Esophagus (tissue), 2 donors: Measurements from ENCODE around the gene KLHL6. TPM values are rescaled to one million over a fixed set of nuclear protein-coding genes. Genes with fewer than 3 reads are reported as not detected.
"Not testable (repeated sequence)": the region's sequence is repeated elsewhere in the genome, so short reads cannot be mapped to it uniquely, and the experiment has no call there.

Source experiments
- H3K27ac ChIP-seq, 2 donors: one replicate each; pipeline ENCODE4 v1.5.1; 2013; ENCODE audit warnings: low read depth in 2 of 2, mild to moderate bottlenecking in 2 of 2, inconsistent platforms in 1 of 2, low read length in 1 of 2, moderate library complexity in 1 of 2
- H3K27me3 ChIP-seq, 2 donors: one replicate each; pipeline ENCODE4 v1.6.1; 2013; ENCODE audit warnings: low read length in 2 of 2, control low read depth in 1 of 2, mild to moderate bottlenecking in 1 of 2; ENCODE audit not compliant: insufficient read depth in 2 of 2, control insufficient read depth in 1 of 2
- H3K36me3 ChIP-seq, 2 donors: one replicate each; pipeline ENCODE4 v1.6.1; 2013; ENCODE audit warnings: low read length in 1 of 2; ENCODE audit not compliant: control insufficient read depth in 2 of 2, insufficient read depth in 2 of 2
- H3K4me1 ChIP-seq, 2 donors: one replicate each; pipeline ENCODE4 v1.6.1; 2013; ENCODE audit warnings: low read length in 1 of 2; ENCODE audit not compliant: control insufficient read depth in 2 of 2, insufficient read depth in 2 of 2
- H3K4me3 ChIP-seq, 2 donors: one replicate each; pipeline ENCODE4 v1.5.1; 2013; ENCODE audit warnings: low read length in 2 of 2, mild to moderate bottlenecking in 2 of 2, low read depth in 1 of 2, moderate library complexity in 1 of 2
- H3K9me3 ChIP-seq, 2 donors: one replicate each; pipeline ENCODE4 v1.6.1; 2013; ENCODE audit warnings: mild to moderate bottlenecking in 2 of 2, low read depth in 1 of 2, low read length in 1 of 2, moderate library complexity in 1 of 2; ENCODE audit not compliant: control insufficient read depth in 2 of 2, insufficient read depth in 1 of 2
- WGBS, 2 donors: extraction: QIAGEN DNeasy Blood & Tissue Kit; methylation state at CpG; one replicate each; pipeline ENCODE4 v1.1.7; 2013; 5-methylcytosine and 5-hydroxymethylcytosine counted together
- polyA plus RNA-seq, 2 donors: library from polyadenylated mRNA; stranded (reverse); fragments of 200-250 nt; gene quantifications; one replicate each; pipeline ENCODE4 v1.2.3, GENCODE V29; 2013
- donor health status: healthy with polysubstance abuse.
- donor health status: Bipolar disorder and iron deficiency.

KLHL6 gene
- polyA plus RNA-seq, 2 donors: 0.16 to 0.26 TPM

DNA sequence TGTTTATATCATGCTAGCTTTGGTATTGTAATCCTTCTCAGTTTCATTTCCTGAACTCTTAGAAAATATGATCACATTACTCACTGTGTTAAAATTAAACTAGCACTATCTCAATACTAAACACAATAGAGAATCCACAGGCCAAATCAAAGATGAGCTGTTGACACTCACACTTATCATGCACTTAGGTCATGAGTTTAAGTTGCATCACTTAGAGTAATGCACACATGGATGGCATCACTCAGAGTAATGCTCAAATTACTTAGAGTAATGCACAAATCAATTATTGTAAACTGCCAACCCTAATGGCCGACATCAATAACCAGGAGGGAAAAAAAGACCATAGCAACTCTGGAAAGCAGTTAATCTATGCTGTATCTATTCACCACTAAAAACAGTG is 87.1 kb downstream of the KLHL6 start:
- no peaks in the 10 kb centered on the region for H3K36me3 ChIP-seq
- no peaks in the 10 kb centered on the region for H3K27me3 ChIP-seq
- WGBS, 2 donors: 79 to 80% methylated on average over 1 of the region's 1 CpG
- no peak overlapping the region for H3K4me3 ChIP-seq
- no peaks in the 10 kb centered on the region for H3K9me3 ChIP-seq
- H3K4me1 ChIP-seq: no peaks in the 10 kb centered on the region
- H3K27ac ChIP-seq: no peak overlapping the region

DNA sequence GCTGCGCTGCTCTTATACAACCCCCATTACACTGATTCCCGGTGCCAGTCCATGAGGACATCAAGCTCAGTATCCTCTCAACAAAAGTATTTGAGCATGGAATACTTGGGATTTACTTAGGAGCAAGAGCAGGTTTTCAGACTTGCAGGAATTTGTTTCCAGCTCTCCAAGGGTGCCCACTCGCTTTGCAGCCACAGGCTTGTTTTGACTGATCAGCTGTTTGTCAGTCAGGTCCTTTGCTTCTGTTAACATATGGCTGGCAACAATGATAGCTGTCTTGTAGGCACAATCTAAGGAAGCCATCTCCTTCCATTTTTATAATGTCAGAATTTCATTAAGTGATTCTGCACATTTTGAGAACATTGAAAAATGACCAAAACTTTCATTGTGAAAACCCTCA is 88.9 kb downstream of the KLHL6 start:
- no peak overlapping the region for H3K4me3 ChIP-seq
- no peaks in the 10 kb centered on the region for H3K27me3 ChIP-seq
- no peak overlapping the region for H3K27ac ChIP-seq
- H3K4me1 ChIP-seq: no peaks in the 10 kb centered on the region
- no peaks in the 10 kb centered on the region for H3K9me3 ChIP-seq
- 73 to 84% methylated on average over 3 of the region's 3 CpGs for WGBS, 2 donors
- H3K36me3 ChIP-seq: no peaks in the 10 kb centered on the region

DNA sequence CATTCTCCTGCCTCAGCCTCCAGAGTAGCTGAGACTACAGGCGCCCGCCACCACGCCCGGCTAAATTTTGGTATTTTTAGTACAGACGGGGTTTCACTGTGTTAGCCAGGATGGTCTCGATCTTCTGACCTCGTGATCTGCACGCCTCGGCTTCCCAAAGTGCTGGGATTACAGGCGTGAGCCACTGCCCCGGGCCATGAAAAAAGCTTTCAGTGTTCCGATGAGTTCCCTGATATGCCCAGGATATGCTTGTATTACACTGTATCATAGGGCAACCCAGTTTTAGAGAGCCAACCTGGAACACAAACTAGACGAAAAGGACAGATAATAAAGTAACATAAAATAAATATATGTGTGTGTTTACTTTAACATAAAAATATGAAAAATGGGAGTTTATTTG is 89.8 kb downstream of the KLHL6 start:
- not testable (repeated sequence) for H3K4me3 ChIP-seq, H3K9me3 ChIP-seq, H3K36me3 ChIP-seq, H3K27me3 ChIP-seq, H3K27ac ChIP-seq, H3K4me1 ChIP-seq
- WGBS, 2 donors: 79 to 81% methylated on average over 13 of the region's 13 CpGs

DNA sequence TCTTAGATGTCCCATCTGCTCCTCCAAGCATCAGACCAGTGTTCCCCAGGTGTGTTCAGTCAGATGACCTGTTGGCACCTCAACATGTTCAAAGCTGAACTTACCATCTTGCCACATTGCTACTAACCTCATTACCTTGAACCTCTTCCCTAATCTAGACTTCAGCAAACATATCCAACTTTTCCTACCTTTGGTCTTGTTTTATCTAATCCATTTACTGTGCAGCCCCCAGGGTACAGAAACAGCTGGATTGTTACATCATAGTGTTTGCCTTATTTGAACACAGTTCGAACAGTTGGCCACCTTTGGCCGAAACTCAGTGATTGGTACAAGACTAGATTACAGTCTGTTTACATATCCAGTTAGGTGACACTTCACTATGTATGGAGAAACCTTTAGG is 91.0 kb downstream of the KLHL6 start:
- H3K4me3 ChIP-seq: no peak overlapping the region
- WGBS, 2 donors: 59 to 70% methylated on average over 2 of the region's 2 CpGs
- no peaks in the 10 kb centered on the region for H3K27me3 ChIP-seq
- no peaks in the 10 kb centered on the region for H3K9me3 ChIP-seq
- no peak overlapping the region for H3K27ac ChIP-seq
- no peaks in the 10 kb centered on the region for H3K4me1 ChIP-seq
- no peaks in the 10 kb centered on the region for H3K36me3 ChIP-seq

DNA sequence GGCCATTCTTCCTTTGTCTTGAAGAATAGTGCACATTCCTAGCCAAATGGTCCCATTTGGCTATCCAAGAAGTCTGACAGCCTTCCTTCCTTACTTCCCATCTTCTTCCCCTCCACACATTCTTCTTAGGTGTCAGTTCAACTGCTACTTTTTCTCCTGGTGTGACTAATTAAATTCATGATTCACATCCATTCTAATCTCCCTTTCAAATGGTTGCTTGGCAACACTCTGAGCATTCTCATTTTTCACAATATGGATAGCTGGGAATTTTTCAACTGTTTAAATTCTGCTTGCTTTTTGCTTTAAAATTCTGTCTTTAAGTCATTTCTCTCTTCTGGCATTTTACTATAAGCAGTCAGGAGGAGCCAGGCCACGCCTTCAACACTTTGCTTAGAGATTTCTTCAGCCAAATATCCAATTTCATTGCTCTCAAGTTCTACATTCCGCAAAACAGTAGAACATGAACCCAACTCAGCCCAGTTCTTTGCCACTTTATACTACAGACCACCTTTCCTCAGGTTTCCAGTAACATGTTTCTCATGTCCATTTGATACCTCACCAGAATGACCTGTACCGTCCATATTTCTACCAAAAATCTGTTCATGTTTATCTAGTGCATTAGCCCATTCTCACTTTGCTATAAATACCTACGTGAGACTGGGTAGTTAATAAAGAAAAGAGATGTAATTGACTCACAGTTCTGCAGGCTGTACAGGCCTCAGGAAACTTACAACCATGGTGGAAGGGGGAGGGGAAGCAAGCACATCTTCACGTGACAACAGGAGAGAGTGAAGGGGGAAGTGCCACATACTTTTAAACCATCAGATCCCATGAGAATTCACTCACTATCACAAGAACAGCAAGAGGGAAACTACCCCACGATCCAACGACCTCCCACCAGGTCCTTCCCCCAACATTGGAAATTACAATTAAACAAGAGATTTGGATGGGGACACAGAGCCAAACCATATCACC is 95.1 kb downstream of the KLHL6 start:
- Histone ChIP-seq H3K27me3 (no peaks in the 10 kb centered on the region), H3K4me1 (no peaks in the 10 kb centered on the region), H3K9me3 (no peaks in the 10 kb centered on the region), H3K4me3 (no peak overlapping the region), H3K27ac (no peak overlapping the region), H3K36me3 (no peaks in the 10 kb centered on the region)
- 88 to 89% methylated on average over 7 of the region's 7 CpGs for WGBS, 2 donors

DNA sequence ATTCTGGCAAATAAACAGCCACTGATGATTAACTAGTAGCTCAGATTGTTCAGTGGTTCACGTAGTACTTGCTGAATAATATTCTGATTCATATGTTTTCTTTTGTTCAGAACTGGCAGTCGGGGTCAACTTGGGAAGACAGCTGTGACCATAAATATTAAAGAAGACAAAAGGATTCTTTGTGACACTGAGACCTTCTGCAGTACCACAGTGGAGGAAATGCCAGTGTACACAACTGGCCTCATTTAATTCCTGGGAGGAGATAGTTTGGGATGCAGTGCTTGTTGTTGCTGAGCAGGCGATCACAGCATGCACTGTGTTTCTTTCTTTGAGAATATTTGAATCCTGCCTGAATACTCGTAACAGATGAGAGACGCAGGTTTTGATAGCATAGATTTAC is 100.4 kb downstream of the KLHL6 start:
- Histone ChIP-seq H3K27ac (no peak overlapping the region), H3K27me3 (no peaks in the 10 kb centered on the region), H3K9me3 (no peaks in the 10 kb centered on the region), H3K4me1 (no peaks in the 10 kb centered on the region), H3K4me3 (no peak overlapping the region), H3K36me3 (no peaks in the 10 kb centered on the region)
- 78 to 82% methylated on average over 5 of the region's 5 CpGs for WGBS, 2 donors

DNA sequence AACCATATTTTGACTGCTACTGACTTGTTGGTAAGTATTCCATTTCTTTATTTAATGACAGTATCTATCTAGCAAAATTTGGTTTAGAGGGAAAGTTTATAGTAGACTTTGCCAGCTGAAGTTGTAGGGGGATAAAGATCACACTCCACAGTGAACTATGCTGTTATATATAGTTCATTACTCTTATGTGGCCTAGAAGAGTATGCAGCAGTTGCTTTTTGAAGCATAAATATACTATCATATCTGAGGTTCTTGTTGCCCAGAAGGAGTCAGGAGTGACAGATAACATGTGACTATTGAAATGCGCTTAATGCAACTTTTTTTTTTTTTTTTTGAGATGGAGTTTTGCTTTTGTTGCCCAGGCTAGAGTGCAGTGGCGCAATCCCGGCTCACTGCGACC is 101.4 kb downstream of the KLHL6 start:
- H3K27me3 ChIP-seq: no peaks in the 10 kb centered on the region
- no peaks in the 10 kb centered on the region for H3K36me3 ChIP-seq
- no peaks in the 10 kb centered on the region for H3K9me3 ChIP-seq
- H3K27ac ChIP-seq: no peak overlapping the region
- H3K4me3 ChIP-seq: no peak overlapping the region
- no peaks in the 10 kb centered on the region for H3K4me1 ChIP-seq
- 91 to 93% methylated on average over 4 of the region's 4 CpGs for WGBS, 2 donors

DNA sequence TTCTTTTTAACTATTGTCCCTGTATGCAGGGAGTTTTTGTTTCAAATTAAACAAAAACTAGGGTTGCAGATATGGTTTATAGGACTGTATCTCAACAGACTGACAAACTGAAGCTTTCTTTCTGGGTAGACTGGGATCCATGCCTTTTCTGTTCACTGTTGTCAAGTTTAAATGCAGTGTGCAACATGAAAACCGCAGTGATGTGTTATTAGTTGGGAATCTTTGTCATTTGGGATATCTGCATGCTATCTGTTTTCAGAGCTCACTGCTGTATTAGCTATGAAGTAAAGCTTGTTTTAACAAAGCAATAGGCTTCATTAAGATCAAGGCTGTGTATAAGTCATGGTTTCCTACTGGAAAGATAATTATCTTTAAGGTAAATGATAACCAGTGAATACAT is 105.7 kb downstream of the KLHL6 start:
- H3K27me3 ChIP-seq: no peaks in the 10 kb centered on the region
- H3K27ac ChIP-seq: no peak overlapping the region
- 84 to 85% methylated on average over 1 of the region's 1 CpG for WGBS, 2 donors
- no peaks in the 10 kb centered on the region for H3K36me3 ChIP-seq
- no peak overlapping the region for H3K4me3 ChIP-seq
- H3K9me3 ChIP-seq: no peaks in the 10 kb centered on the region
- H3K4me1 ChIP-seq: peaks cover 0 to 6% of the 10 kb centered on the region in 2 donors

DNA sequence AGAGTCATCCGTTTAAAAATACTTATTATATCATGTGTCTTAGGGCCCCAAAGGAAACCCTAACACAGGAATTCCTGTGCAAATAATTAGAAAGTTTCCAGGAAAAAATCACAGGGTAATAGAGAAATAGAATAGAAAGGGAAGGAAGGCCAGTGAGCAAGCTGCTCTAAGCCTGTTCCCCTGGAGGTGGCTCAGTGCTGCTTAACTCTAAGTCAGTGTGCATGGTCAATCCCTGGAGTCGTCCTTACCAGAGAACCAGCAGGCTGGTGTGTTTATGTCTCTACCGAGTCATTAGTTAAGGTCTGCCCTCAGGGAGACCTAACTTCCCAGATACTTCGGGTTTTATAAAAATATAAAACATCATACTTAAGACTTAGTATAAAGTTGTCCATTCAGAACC is 106.1 kb downstream of the KLHL6 start:
- Histone ChIP-seq H3K36me3 (no peaks in the 10 kb centered on the region), H3K4me3 (no peak overlapping the region), H3K4me1 (peaks cover 0 to 6% of the 10 kb centered on the region in 2 donors), H3K27me3 (no peaks in the 10 kb centered on the region), H3K27ac (no peak overlapping the region), H3K9me3 (no peaks in the 10 kb centered on the region)
- 41 to 42% methylated on average over 4 of the region's 4 CpGs for WGBS, 2 donors
